ENCODE measurements around the gene KRCC1.

Gene KRCC1

GRCh38 chr2:88055371-88056128 lies at the start of gene KRCC1:
Gene KRCC1, minus strand, starts transcription at chr2:88055783. Its CDS starts 27,220 bp downstream, at chr2:88028563.
- DNase-seq (ENCODE audit: low spot score): peak; percentile 94

- DNase-seq (ENCODE audit: low spot score): no peak
Measured at GRCh38 chr2:88100489-88100858, 44.9 kb upstream of the KRCC1 start.

GRCh38 chr2:88099798-88100488 lies 44.4 kb upstream of the KRCC1 start:
- DNase-seq (ENCODE audit: low spot score): no peak

- DNase-seq (ENCODE audit: low spot score): no peak
Measured at GRCh38 chr2:88098558-88098900, 42.9 kb upstream of the KRCC1 start.

GRCh38 chr2:88097891-88098557 lies 42.4 kb upstream of the KRCC1 start:
- DNase-seq (ENCODE audit: low spot score): no peak

GRCh38 chr2:88097192-88097591 lies 41.6 kb upstream of the KRCC1 start:
- DNase-seq (ENCODE audit: low spot score): no peak

- no peak for DNase-seq (ENCODE audit: low spot score)
Measured at GRCh38 chr2:88096708-88097107, 41.1 kb upstream of the KRCC1 start.

GRCh38 chr2:88095022-88095421 lies 39.4 kb upstream of the KRCC1 start:
- no peak for DNase-seq (ENCODE audit: low spot score)

- no peak for DNase-seq (ENCODE audit: low spot score)
Measured at GRCh38 chr2:88092773-88093172, 37.2 kb upstream of the KRCC1 start.

GRCh38 chr2:88091943-88092342 lies 36.4 kb upstream of the KRCC1 start:
- no peak for DNase-seq (ENCODE audit: low spot score)

GRCh38 chr2:88090446-88091283 lies 35.1 kb upstream of the KRCC1 start:
- no peak for DNase-seq (ENCODE audit: low spot score)

- no peak for DNase-seq (ENCODE audit: low spot score)
Measured at GRCh38 chr2:88088999-88089398, 33.4 kb upstream of the KRCC1 start.

- DNase-seq (ENCODE audit: low spot score): no peak
Measured at GRCh38 chr2:88087763-88088162, 32.2 kb upstream of the KRCC1 start.

- DNase-seq (ENCODE audit: low spot score): no peak
Measured at GRCh38 chr2:88087073-88087472, 31.5 kb upstream of the KRCC1 start.

- DNase-seq (ENCODE audit: low spot score): no peak
Measured at GRCh38 chr2:88086401-88086800, 30.8 kb upstream of the KRCC1 start.

- no peak for DNase-seq (ENCODE audit: low spot score)
Measured at GRCh38 chr2:88085602-88086001, 30.0 kb upstream of the KRCC1 start.

GRCh38 chr2:88085099-88085498 lies 29.5 kb upstream of the KRCC1 start:
- no peak for DNase-seq (ENCODE audit: low spot score)

- DNase-seq (ENCODE audit: low spot score): no peak
Measured at GRCh38 chr2:88082781-88083180, 27.2 kb upstream of the KRCC1 start.

- no peak for DNase-seq (ENCODE audit: low spot score)
Measured at GRCh38 chr2:88081924-88082608, 26.5 kb upstream of the KRCC1 start.

GRCh38 chr2:88080545-88080944 lies 25.0 kb upstream of the KRCC1 start:
- DNase-seq (ENCODE audit: low spot score): no peak

- no peak for DNase-seq (ENCODE audit: low spot score)
Measured at GRCh38 chr2:88078643-88079172, 23.1 kb upstream of the KRCC1 start.
